ENCODE measurements around the gene DHX34.
"Not testable (repeated sequence)": the region's sequence is repeated elsewhere in the genome, so short reads cannot be mapped to it uniquely, and the experiment has no call there.

Gene DHX34

GRCh38 chr19:47365455-47365854 lies 16.3 kb downstream of the DHX34 start:
- not testable (repeated sequence) for DNase-seq (ENCODE audit: low read depth)

- DNase-seq (ENCODE audit: low read depth), result no peak
Observed at GRCh38 chr19:47370045-47370611, 21.0 kb downstream of the DHX34 start.

GRCh38 chr19:47371261-47371660 lies 22.1 kb downstream of the DHX34 start:
- no peak for DNase-seq (ENCODE audit: low read depth)

GRCh38 chr19:47372603-47373002 lies 23.5 kb downstream of the DHX34 start:
- no peak for DNase-seq (ENCODE audit: low read depth)

DNA sequence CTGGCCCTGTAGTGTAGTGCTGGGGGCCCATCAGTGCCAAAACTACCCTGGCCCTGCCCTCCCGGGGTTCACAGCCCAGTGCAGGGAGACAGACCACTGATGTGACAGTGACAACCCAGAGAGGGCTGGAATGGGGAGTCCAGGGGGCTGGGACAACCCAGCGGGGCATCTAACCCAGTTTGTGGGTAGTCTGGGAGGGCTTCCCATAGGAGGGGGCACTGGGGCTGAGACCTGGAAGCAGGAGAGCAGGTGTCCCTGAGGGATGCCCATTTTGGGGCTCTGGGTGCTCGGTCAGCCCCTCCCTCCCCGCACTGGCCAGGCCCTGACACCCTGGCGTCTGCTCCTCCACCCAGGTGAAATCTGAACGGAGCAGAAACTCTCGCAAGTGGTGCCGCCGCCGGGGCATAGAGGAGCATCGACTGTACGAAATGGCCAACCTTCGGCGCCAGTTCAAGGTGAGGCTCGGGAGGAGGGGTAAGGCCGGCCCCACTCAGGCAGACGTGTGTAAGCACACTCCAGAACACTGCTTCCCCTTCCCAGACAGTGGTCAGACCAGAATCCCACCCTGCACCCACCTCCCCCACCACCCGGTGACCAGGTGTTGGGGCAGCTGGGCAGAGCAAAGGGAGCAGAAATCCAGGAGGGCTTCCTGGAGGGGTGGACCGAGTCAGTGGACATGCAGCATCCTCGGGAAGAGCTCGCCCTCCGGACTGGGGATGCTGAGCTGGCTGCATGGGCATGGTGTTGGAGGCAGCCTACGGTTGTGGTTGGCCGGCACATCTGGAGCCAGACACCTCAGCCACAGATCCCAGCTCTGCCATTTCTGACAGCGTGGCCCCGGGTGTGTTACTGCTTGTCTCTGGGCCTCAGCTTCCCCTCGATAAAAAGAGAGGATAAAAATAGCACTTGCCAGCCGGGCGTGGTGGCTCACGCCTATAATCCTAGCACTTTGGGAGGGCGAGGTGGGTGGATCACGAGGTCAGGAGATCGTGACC lies 24.4 kb downstream of the DHX34 start:
- DNase-seq (ENCODE audit: low read depth), result no peak

DNA sequence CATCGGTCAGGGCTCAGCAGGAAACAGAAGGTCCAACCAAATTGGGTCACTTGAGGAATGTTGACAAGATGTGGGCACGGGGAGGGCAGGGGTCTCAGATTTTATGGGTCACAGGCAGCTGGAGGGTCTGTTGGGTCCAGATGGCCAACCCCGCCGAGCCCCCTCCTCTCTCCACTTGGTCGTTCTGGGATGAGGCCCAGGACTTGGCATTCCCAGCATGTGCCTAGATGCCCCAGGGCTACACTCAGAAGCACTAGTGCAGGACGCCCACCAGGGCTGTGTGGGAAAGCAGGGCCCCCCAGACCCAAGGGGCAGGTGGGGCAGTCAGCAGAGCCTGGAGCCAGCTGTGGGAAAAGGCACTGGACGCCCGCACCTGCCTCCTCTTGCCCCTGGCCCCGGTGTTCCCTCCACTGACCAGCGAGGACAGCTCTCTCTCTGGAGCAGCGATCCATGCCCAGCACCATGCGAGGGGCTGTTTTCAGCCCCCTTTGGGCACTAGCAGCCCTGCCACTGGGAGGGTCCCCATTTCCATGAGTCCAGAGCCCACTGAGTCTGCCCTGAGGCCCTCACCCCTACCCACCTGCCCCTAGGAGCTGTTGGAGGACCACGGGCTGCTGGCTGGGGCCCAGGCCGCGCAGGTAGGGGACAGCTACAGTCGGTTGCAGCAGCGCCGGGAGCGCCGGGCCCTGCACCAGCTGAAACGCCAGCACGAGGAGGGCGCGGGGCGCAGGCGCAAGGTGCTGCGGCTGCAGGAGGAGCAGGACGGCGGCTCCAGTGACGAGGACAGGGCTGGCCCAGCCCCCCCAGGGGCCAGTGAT lies 26.0 kb downstream of the DHX34 start:
- DNase-seq (ENCODE audit: low read depth), result no peak

- no peak for DNase-seq (ENCODE audit: low read depth)
Observed at GRCh38 chr19:47375694-47376588, 26.8 kb downstream of the DHX34 start.

- no peak for DNase-seq (ENCODE audit: low read depth)
Observed at GRCh38 chr19:47376589-47377144, 27.6 kb downstream of the DHX34 start.

DNA sequence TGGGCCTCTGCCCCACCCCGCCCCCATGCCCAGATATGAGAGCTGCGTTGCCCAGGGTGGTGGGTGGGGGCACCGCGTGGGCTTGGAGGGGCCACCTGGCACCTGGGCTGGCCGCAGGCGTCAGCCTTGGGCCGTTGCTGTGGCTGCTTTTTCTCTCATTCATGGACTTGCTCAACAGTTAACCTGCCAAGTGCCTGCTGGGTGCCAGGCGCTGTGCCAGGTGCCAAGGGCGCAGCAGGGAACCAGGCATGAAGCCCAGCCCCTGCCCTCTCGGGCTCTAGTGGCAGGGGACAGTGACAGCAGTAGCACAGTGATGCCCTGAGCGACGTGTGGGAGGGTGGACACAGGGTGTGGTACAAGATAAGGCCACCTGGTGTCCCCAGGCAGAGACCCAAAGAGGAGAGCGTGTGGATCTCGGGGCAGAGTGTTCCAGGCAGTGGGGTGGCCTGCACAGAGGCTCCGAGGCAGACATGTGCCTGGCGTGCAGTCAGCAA lies 28.1 kb downstream of the DHX34 start:
- no peak for DNase-seq (ENCODE audit: low read depth)

DNA sequence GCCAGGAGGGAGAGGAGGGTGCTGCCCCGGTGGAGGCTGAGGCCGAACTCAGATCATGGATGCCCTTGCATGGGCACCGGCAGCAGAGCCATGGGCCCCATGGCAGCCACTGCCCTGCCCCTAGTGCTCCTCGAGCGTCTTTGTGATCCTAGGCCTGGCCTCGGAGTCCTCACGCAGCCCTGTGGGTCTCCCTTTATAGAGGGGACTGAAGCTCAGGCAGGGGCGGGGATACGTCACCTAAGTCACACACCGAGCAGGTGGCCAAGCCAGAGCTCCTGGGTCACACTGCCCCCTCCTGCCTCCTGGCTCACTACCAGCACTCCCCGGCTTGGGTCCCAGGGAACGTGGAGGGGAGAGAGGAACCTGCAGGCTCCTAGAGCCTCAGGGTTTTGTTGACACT lies 28.7 kb downstream of the DHX34 start:
- DNase-seq (ENCODE audit: low read depth), result no peak

GRCh38 chr19:47378246-47378645 lies 29.1 kb downstream of the DHX34 start:
- no peak for DNase-seq (ENCODE audit: low read depth)

GRCh38 chr19:47379381-47379938 lies 30.3 kb downstream of the DHX34 start:
- DNase-seq (ENCODE audit: low read depth), result no peak

DNA sequence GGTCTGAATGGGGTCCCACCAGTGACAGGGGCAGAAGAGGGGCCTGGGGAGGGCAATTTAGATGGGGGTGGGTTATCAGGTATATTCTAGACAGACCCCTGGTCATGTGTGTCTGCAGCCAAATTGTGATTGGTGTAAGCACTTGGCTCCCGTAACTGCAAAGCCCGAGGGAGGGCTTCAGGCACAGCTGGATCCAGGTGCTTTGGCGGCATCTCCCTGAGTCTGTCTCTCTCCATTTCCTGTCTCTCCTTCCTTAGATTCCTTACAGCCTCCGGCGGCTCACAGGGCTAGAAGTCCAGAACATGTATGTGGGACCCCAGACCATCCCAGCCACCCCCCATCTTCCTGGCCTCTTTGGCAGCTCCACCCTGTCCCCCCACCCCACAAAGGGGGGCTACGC lies 31.4 kb downstream of the DHX34 start:
- no peak for DNase-seq (ENCODE audit: low read depth)

GRCh38 chr19:47381121-47381520 lies 32.0 kb downstream of the DHX34 start:
- no peak for DNase-seq (ENCODE audit: low read depth)

GRCh38 chr19:47381653-47382279 lies 32.7 kb downstream of the DHX34 start:
- no peak for DNase-seq (ENCODE audit: low read depth)

DNA sequence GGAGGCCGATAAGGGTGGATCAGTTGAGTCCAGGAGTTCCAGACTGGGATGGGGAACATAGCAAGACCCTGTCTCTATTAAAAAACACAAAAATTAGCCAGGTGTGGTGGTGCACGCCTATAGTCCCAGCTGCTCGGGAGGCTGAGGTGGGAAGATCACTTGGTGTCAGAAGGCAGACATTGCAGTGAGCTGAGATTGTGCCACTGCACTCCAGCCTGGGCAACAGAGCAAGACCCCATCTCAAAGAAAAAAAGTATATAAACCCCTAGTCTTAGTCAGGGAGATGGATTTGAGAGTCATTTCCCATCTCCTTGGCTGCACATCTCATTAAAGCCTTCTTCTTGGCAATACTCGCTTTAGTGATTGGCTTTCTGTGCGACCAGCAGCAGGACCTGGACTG lies 34.8 kb downstream of the DHX34 start:
- DNase-seq (ENCODE audit: low read depth), result not testable (repeated sequence)

- not testable (repeated sequence) for DNase-seq (ENCODE audit: low read depth)
Observed at GRCh38 chr19:47384533-47384932, 35.4 kb downstream of the DHX34 start.

DNA sequence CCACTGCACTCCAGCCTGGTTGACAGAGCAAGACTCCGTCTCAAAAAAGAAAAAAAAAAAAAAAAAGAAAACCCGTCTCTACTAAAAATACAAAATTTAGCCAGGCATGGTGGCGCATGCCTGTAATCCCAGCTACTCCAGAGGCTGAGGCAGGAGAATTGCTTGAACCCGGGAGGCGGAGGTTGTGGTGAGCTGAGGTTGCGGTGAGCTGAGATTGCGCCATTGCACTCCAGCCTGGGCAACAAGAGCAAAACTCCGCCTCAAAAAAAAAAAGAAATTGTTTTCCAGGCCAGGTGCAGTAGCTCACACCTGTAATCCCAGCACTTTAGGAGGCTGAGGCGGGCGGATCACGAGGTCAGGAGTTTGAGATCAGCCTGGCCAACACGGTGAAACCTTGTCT lies 37.5 kb downstream of the DHX34 start:
- DNase-seq (ENCODE audit: low read depth), result not testable (repeated sequence)

- not testable (repeated sequence) for DNase-seq (ENCODE audit: low read depth)
Observed at GRCh38 chr19:47387623-47388022, 38.5 kb downstream of the DHX34 start.

- DNase-seq (ENCODE audit: low read depth), result not testable (repeated sequence)
Observed at GRCh38 chr19:47388721-47389120, 39.6 kb downstream of the DHX34 start.
